GM23338 (cell line): ENCODE results near the gene PLG.

Experiments used
- CTCF ChIP-seq, 2 experiments: fragments of 200-600 bp in 1 of 2; sonication (generic) in 1 of 2; conservative IDR thresholded peaks; 2 replicates each; pipeline versions ENCODE4 v1.5.1 to v1.6.1; 2016 to 2017; ENCODE audit warnings: antibody characterized with exemption in 2 of 2, low read depth in 2 of 2, mild to moderate bottlenecking in 2 of 2, moderate library complexity in 1 of 2
- EZH2 ChIP-seq: fragments of 200-600 bp; sonication (generic); IDR thresholded peaks from one replicate; pipeline ENCODE4 v1.8.0; 2017; ENCODE audit warnings: antibody characterized with exemption, mild to moderate bottlenecking, low read depth; ENCODE audit not compliant: unreplicated experiment
- EZH2phosphoT487 ChIP-seq: fragments of 200-600 bp; sonication (generic); IDR thresholded peaks from one replicate; pipeline ENCODE4 v1.8.1; 2018; ENCODE audit warnings: antibody characterized with exemption; ENCODE audit not compliant: unreplicated experiment
- ZNF114 ChIP-seq: fragments of 250-450 bp; sonication (Bioruptor Pico); IDR thresholded peaks from 2 replicates; pipeline ENCODE4 v1.5.0; 2020; ENCODE audit warnings: mild to moderate bottlenecking, moderate library complexity

GRCh38 chr6:160662842-160663241 lies 39.2 kb upstream of the PLG start:
- TF ChIP-seq CTCF (conservative IDR thresholded peaks at IDR 0.05; ENCODE audit: low read depth in 2 of 2): no peak
- no peak for TF ChIP-seq EZH2
- TF ChIP-seq ZNF114: no peak
- TF ChIP-seq EZH2phosphoT487: no peak
